ENCODE results near the gene SP140. TPM values are rescaled to one million over a fixed set of nuclear protein-coding genes. Genes with fewer than 3 reads are reported as not detected.

SP140 gene
- total and polyA plus RNA-seq, 2 of the 8 experiments (the other 6 are each of a cell fraction or from before 2014, with no cell fraction given), result 0.23 to 1.3 TPM

GRCh38 chr2:230356084-230356483 is 130.5 kb downstream of the SP140 start:
- H2AK5ac ChIP-seq (ENCODE audit: low read depth, low read length), result no peak overlapping the region
- H3K4me1 ChIP-seq (replicated peaks in 1 of 4; ENCODE audit: control insufficient read depth in 3 of 4, insufficient read depth in 4 of 4, low read length in 3 of 4), result no peaks in the 10 kb centered on the region
- H3K4me2 ChIP-seq (ENCODE audit: insufficient read depth in 1 of 2, low read depth in 2 of 2, low read length in 2 of 2), result no peak overlapping the region
- no peak overlapping the region for H2BK15ac ChIP-seq (ENCODE audit: low read length)
- H3K18ac ChIP-seq (ENCODE audit: extremely low read depth, low read length), result no peak overlapping the region
- no peaks in the 10 kb centered on the region for H3K79me1 ChIP-seq (ENCODE audit: low read depth, low read length)
- peaks cover 0 to 6% of the 10 kb centered on the region in 2 experiments; a peak in 1 of 4 replicates for H3K9me3 ChIP-seq (ENCODE audit: insufficient read depth in 2 of 2, low read depth in 1 of 2, low read length in 1 of 2)
- H2AFZ ChIP-seq (ENCODE audit: low read length), result 0 out of 2 replicates have a peak overlapping the region, but pooled peaks have one; percentile 32
- no peak overlapping the region for H2BK5ac ChIP-seq (ENCODE audit: low read depth, low read length)
- H3K14ac ChIP-seq (ENCODE audit: insufficient read length), result no peak overlapping the region
- WGBS, 2 experiments (ENCODE audit: extremely low coverage in 1 of 2, insufficient coverage in 1 of 2, insufficient read length in 1 of 2, insufficient replicate concordance in 2 of 2, low coverage in 1 of 2, low lambda C conversion rate in 2 of 2, missing lambda C conversion rate in 1 of 2), result 94% methylated on average over 2 of the region's 2 CpGs; no CpG with 5 or more reads in 1 of the 2 experiments
- no peaks in the 10 kb centered on the region for H3K27me3 ChIP-seq (replicated peaks in 1 of 4; ENCODE audit: control insufficient read depth in 3 of 4, extremely low read depth in 1 of 4, insufficient read depth in 3 of 4, low read length in 3 of 4)
- no peaks in the 10 kb centered on the region for H3K23me2 ChIP-seq (ENCODE audit: low read depth, low read length)
- H2BK12ac ChIP-seq (ENCODE audit: low read depth, low read length), result no peak overlapping the region
- no peaks in the 10 kb centered on the region for H3K36me3 ChIP-seq (ENCODE audit: control insufficient read depth in 2 of 4, insufficient read depth in 4 of 4, low read length in 3 of 4)
- H3K4me3 ChIP-seq (ENCODE audit: extremely low read depth in 1 of 4, insufficient read depth in 2 of 4, low read depth in 3 of 4, low read length in 4 of 4), result no peak overlapping the region
- POLR2A ChIA-PET (ENCODE audit: partially characterized antibody), result no interaction called here
- no peaks in the 10 kb centered on the region for H3K79me2 ChIP-seq (ENCODE audit: control insufficient read depth in 1 of 2, insufficient read depth in 2 of 2, low read length in 2 of 2)
- H3K56ac ChIP-seq (replicated peaks; ENCODE audit: insufficient read length, low read depth, low read length), result no peak overlapping the region
- H3K27ac ChIP-seq (ENCODE audit: low read depth, low read length), result no peak overlapping the region
- no peak for DNase-seq (ENCODE audit: low read depth in 1 of 2, low spot score in 2 of 2)
- FAIRE-seq, result no peak
- H3K23ac ChIP-seq (ENCODE audit: insufficient read length), result no peak overlapping the region
- CTCF ChIA-PET (ENCODE audit: partially characterized antibody), result no interaction called here
- no peak overlapping the region for H2BK120ac ChIP-seq (replicated peaks; ENCODE audit: low read depth, low read length)
- no peaks in the 10 kb centered on the region for H4K20me1 ChIP-seq (replicated peaks in 1 of 2; ENCODE audit: control insufficient read depth in 1 of 2, insufficient read depth in 2 of 2, low read length in 2 of 2)
- no peak overlapping the region for H3K4ac ChIP-seq (replicated peaks; ENCODE audit: insufficient read length, low read depth, low read length)
- no peak overlapping the region for H4K5ac ChIP-seq (ENCODE audit: insufficient read length, low read depth, low read length)
- no peak overlapping the region for H4K91ac ChIP-seq (replicated peaks; ENCODE audit: insufficient read length, low read length)
- no peak overlapping the region for H4K8ac ChIP-seq (ENCODE audit: extremely low read depth, insufficient read depth, low read length)
- no peak overlapping the region for H3K9ac ChIP-seq (replicated peaks in 1 of 4; ENCODE audit: extremely low read depth in 1 of 4, low read depth in 3 of 4, low read length in 3 of 4)
- H2BK20ac ChIP-seq (ENCODE audit: low read length), result no peak overlapping the region
- TF ChIP-seq BACH1 (IDR thresholded peaks at IDR 0.05; ENCODE audit: low read length) (no peak), CHD2 (IDR thresholded peaks at IDR 0.05; ENCODE audit: low read length) (no peak), SIRT6 (IDR thresholded peaks at IDR 0.05; ENCODE audit: low read length) (no peak), SAP30 (IDR thresholded peaks at IDR 0.05; ENCODE audit: insufficient read depth, insufficient replicate concordance, low read length) (no peak), ASH2L (IDR thresholded peaks at IDR 0.05; ENCODE audit: low read length) (no peak), SIN3A (conservative IDR thresholded peaks at IDR 0.05 in 1 of 2, IDR thresholded peaks at IDR 0.05 in 1 of 2; ENCODE audit: low read depth in 1 of 2, low read length in 2 of 2) (no peak), MAX (IDR thresholded peaks at IDR 0.05) (no peak), TAF1 (IDR thresholded peaks at IDR 0.05; ENCODE audit: low read depth, low read length) (no peak), RFX5 (IDR thresholded peaks at IDR 0.05; ENCODE audit: borderline replicate concordance, low read depth, low read length) (no peak), CBX5 (IDR thresholded peaks at IDR 0.05; ENCODE audit: low read depth, low read length) (no peak), GTF2F1 (IDR thresholded peaks at IDR 0.05; ENCODE audit: borderline replicate concordance, low read depth, low read length) (no peak), PHF8 (conservative IDR thresholded peaks at IDR 0.05; ENCODE audit: low read depth, low read length) (no peak), NANOG (IDR thresholded peaks at IDR 0.05; ENCODE audit: insufficient read depth, low read depth, low read length, poor library complexity, severe bottlenecking) (no peak), SP2 (IDR thresholded peaks at IDR 0.05; ENCODE audit: low read length) (no peak)
